ENCODE measurements around the gene FRAS1.

Gene FRAS1

GRCh38 chr4:78220283-78220682 is 163.2 kb downstream of the FRAS1 start:
- Histone ChIP-seq H3K27me3 (ENCODE audit: control insufficient read depth in 2 of 2, insufficient read depth in 2 of 2, low read length in 2 of 2) (no peaks in the 10 kb centered on the region), H3K36me3 (ENCODE audit: control insufficient read depth in 2 of 2, insufficient read depth in 2 of 2, low read length in 2 of 2) (no peaks in the 10 kb centered on the region), H3K4me3 (ENCODE audit: low read length in 2 of 2) (no peak overlapping the region), H3K27ac (ENCODE audit: low read depth in 2 of 2, low read length in 2 of 2) (no peak overlapping the region), H3K9ac (ENCODE audit: low read depth in 1 of 2, low read length in 2 of 2) (no peak overlapping the region), H3K4me1 (ENCODE audit: control insufficient read depth in 2 of 2, insufficient read depth in 2 of 2, low read length in 2 of 2) (no peaks in the 10 kb centered on the region), H3K9me3 (ENCODE audit: control insufficient read depth in 2 of 2, low read length in 2 of 2) (no peaks in the 10 kb centered on the region)

- Histone ChIP-seq H3K9ac (ENCODE audit: low read depth in 1 of 2, low read length in 2 of 2) (no peak overlapping the region), H3K4me1 (ENCODE audit: control insufficient read depth in 2 of 2, insufficient read depth in 2 of 2, low read length in 2 of 2) (no peaks in the 10 kb centered on the region), H3K36me3 (ENCODE audit: control insufficient read depth in 2 of 2, insufficient read depth in 2 of 2, low read length in 2 of 2) (no peaks in the 10 kb centered on the region), H3K4me3 (ENCODE audit: low read length in 2 of 2) (no peak overlapping the region), H3K27me3 (ENCODE audit: control insufficient read depth in 2 of 2, insufficient read depth in 2 of 2, low read length in 2 of 2) (no peaks in the 10 kb centered on the region), H3K27ac (ENCODE audit: low read depth in 2 of 2, low read length in 2 of 2) (no peak overlapping the region), H3K9me3 (ENCODE audit: control insufficient read depth in 2 of 2, low read length in 2 of 2) (no peaks in the 10 kb centered on the region)
These were observed 165.6 kb downstream of the FRAS1 start for GRCh38 chr4:78222575-78223186.

- no peaks in the 10 kb centered on the region for H3K9me3 ChIP-seq (ENCODE audit: control insufficient read depth in 2 of 2, low read length in 2 of 2)
- H3K9ac ChIP-seq (ENCODE audit: low read depth in 1 of 2, low read length in 2 of 2) = no peak overlapping the region
- no peak overlapping the region for H3K4me3 ChIP-seq (ENCODE audit: low read length in 2 of 2)
- no peaks in the 10 kb centered on the region for H3K27me3 ChIP-seq (ENCODE audit: control insufficient read depth in 2 of 2, insufficient read depth in 2 of 2, low read length in 2 of 2)
- no peak overlapping the region for H3K27ac ChIP-seq (ENCODE audit: low read depth in 2 of 2, low read length in 2 of 2)
- no peaks in the 10 kb centered on the region for H3K4me1 ChIP-seq (ENCODE audit: control insufficient read depth in 2 of 2, insufficient read depth in 2 of 2, low read length in 2 of 2)
- H3K36me3 ChIP-seq (ENCODE audit: control insufficient read depth in 2 of 2, insufficient read depth in 2 of 2, low read length in 2 of 2) = no peaks in the 10 kb centered on the region
These were observed 168.1 kb downstream of the FRAS1 start for GRCh38 chr4:78225236-78225635.

- Histone ChIP-seq H3K36me3 (ENCODE audit: control insufficient read depth in 2 of 2, insufficient read depth in 2 of 2, low read length in 2 of 2) (no peaks in the 10 kb centered on the region), H3K4me3 (ENCODE audit: low read length in 2 of 2) (no peak overlapping the region), H3K27ac (ENCODE audit: low read depth in 2 of 2, low read length in 2 of 2) (no peak overlapping the region), H3K27me3 (ENCODE audit: control insufficient read depth in 2 of 2, insufficient read depth in 2 of 2, low read length in 2 of 2) (no peaks in the 10 kb centered on the region), H3K9ac (ENCODE audit: low read depth in 1 of 2, low read length in 2 of 2) (no peak overlapping the region), H3K4me1 (ENCODE audit: control insufficient read depth in 2 of 2, insufficient read depth in 2 of 2, low read length in 2 of 2) (no peaks in the 10 kb centered on the region), H3K9me3 (ENCODE audit: control insufficient read depth in 2 of 2, low read length in 2 of 2) (no peaks in the 10 kb centered on the region)
These were observed 169.2 kb downstream of the FRAS1 start for GRCh38 chr4:78226279-78226678.

GRCh38 chr4:78227411-78228057 is 170.4 kb downstream of the FRAS1 start:
- Histone ChIP-seq H3K9ac (ENCODE audit: low read depth in 1 of 2, low read length in 2 of 2) (no peak overlapping the region), H3K4me1 (ENCODE audit: control insufficient read depth in 2 of 2, insufficient read depth in 2 of 2, low read length in 2 of 2) (no peaks in the 10 kb centered on the region), H3K4me3 (ENCODE audit: low read length in 2 of 2) (no peak overlapping the region), H3K36me3 (ENCODE audit: control insufficient read depth in 2 of 2, insufficient read depth in 2 of 2, low read length in 2 of 2) (no peaks in the 10 kb centered on the region), H3K27ac (ENCODE audit: low read depth in 2 of 2, low read length in 2 of 2) (no peak overlapping the region), H3K9me3 (ENCODE audit: control insufficient read depth in 2 of 2, low read length in 2 of 2) (no peaks in the 10 kb centered on the region), H3K27me3 (ENCODE audit: control insufficient read depth in 2 of 2, insufficient read depth in 2 of 2, low read length in 2 of 2) (no peaks in the 10 kb centered on the region)

DNA sequence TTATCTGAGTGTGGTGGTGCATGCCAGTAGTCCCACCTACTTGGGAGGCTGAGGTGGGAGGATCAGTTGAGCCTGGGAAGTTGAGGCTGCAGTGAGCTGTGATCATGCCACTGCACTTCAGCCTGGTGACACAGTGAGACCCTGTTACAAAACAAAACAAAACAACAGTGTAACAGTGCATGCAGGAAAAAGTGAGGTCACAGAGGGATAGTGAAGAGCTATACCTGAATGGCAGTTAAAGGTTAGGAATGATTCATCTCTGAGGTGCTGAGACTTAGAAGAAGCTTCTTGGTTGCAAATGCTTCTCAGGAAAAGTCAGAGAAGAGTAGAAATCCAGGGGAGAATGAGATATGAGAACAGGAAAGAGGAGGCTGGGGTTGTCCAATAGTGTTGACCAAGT is 178.7 kb downstream of the FRAS1 start:
- no peak overlapping the region for H3K27ac ChIP-seq (ENCODE audit: low read depth in 2 of 2, low read length in 2 of 2)
- no peaks in the 10 kb centered on the region for H3K9me3 ChIP-seq (ENCODE audit: control insufficient read depth in 2 of 2, low read length in 2 of 2)

DNA sequence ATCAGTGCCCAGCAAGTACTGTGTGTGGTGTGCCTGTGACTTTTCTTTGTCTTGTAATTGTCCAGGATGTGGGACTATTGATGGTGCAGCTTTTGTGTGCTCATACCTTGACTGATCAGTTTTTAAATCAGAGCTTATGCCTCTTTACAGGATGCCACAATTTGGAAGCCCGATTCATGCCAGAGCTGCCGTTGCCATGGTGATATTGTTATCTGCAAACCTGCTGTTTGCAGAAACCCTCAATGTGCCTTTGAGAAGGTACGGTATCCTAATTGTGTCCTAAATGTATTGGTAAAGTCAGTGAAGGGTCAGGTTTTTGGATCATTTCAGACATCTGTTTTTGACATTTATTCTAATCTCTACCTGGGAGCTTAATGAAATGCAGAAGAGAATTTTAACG is 180.2 kb downstream of the FRAS1 start:
- Histone ChIP-seq H3K27ac (ENCODE audit: low read depth in 2 of 2, low read length in 2 of 2) (no peak overlapping the region), H3K9me3 (ENCODE audit: control insufficient read depth in 2 of 2, low read length in 2 of 2) (no peaks in the 10 kb centered on the region), H3K36me3 (ENCODE audit: control insufficient read depth in 2 of 2, insufficient read depth in 2 of 2, low read length in 2 of 2) (no peaks in the 10 kb centered on the region), H3K4me1 (ENCODE audit: control insufficient read depth in 2 of 2, insufficient read depth in 2 of 2, low read length in 2 of 2) (no peaks in the 10 kb centered on the region), H3K4me3 (ENCODE audit: low read length in 2 of 2) (no peak overlapping the region), H3K27me3 (ENCODE audit: control insufficient read depth in 2 of 2, insufficient read depth in 2 of 2, low read length in 2 of 2) (no peaks in the 10 kb centered on the region), H3K9ac (ENCODE audit: low read depth in 1 of 2, low read length in 2 of 2) (no peak overlapping the region)

More for the DNA sequence above, 178.7 kb downstream of the FRAS1 start:
- H3K9ac ChIP-seq (ENCODE audit: low read depth in 1 of 2, low read length in 2 of 2) = no peak overlapping the region
- H3K4me3 ChIP-seq (ENCODE audit: low read length in 2 of 2) = no peak overlapping the region
- H3K36me3 ChIP-seq (ENCODE audit: control insufficient read depth in 2 of 2, insufficient read depth in 2 of 2, low read length in 2 of 2) = no peaks in the 10 kb centered on the region
- no peaks in the 10 kb centered on the region for H3K4me1 ChIP-seq (ENCODE audit: control insufficient read depth in 2 of 2, insufficient read depth in 2 of 2, low read length in 2 of 2)
- H3K27me3 ChIP-seq (ENCODE audit: control insufficient read depth in 2 of 2, insufficient read depth in 2 of 2, low read length in 2 of 2) = no peaks in the 10 kb centered on the region

DNA sequence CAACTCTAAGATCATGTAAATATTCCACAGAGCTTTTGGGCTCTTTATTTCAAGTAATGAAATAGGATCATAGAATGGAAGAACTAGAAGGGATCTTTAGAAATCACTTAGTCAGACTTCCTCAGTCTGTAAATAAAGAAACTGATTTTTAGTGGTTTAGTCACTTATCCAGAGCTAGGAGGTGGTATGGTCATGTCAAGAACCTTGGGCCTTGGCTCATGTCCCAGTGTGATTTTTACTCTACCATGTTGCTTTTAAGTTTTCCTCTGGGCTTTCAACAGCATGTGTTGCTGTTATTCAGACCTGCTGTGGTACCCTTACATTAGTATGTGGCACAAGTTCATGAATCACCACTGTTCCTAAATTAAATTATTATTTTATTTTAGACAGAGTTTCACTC is 184.9 kb downstream of the FRAS1 start:
- no peaks in the 10 kb centered on the region for H3K36me3 ChIP-seq (ENCODE audit: control insufficient read depth in 2 of 2, insufficient read depth in 2 of 2, low read length in 2 of 2)
- H3K27me3 ChIP-seq (ENCODE audit: control insufficient read depth in 2 of 2, insufficient read depth in 2 of 2, low read length in 2 of 2) = no peaks in the 10 kb centered on the region

GRCh38 chr4:78244705-78245485 is 187.8 kb downstream of the FRAS1 start:
- Histone ChIP-seq H3K4me3 (ENCODE audit: low read length in 2 of 2) (no peak overlapping the region), H3K27ac (ENCODE audit: low read depth in 2 of 2, low read length in 2 of 2) (no peak overlapping the region), H3K36me3 (ENCODE audit: control insufficient read depth in 2 of 2, insufficient read depth in 2 of 2, low read length in 2 of 2) (no peaks in the 10 kb centered on the region), H3K9ac (ENCODE audit: low read depth in 1 of 2, low read length in 2 of 2) (no peak overlapping the region), H3K9me3 (ENCODE audit: control insufficient read depth in 2 of 2, low read length in 2 of 2) (no peaks in the 10 kb centered on the region), H3K27me3 (ENCODE audit: control insufficient read depth in 2 of 2, insufficient read depth in 2 of 2, low read length in 2 of 2) (no peaks in the 10 kb centered on the region), H3K4me1 (ENCODE audit: control insufficient read depth in 2 of 2, insufficient read depth in 2 of 2, low read length in 2 of 2) (no peaks in the 10 kb centered on the region)

More for the DNA sequence above, 184.9 kb downstream of the FRAS1 start:
- H3K4me3 ChIP-seq (ENCODE audit: low read length in 2 of 2) = no peak overlapping the region
- no peaks in the 10 kb centered on the region for H3K4me1 ChIP-seq (ENCODE audit: control insufficient read depth in 2 of 2, insufficient read depth in 2 of 2, low read length in 2 of 2)
- H3K9me3 ChIP-seq (ENCODE audit: control insufficient read depth in 2 of 2, low read length in 2 of 2) = no peaks in the 10 kb centered on the region
- H3K27ac ChIP-seq (ENCODE audit: low read depth in 2 of 2, low read length in 2 of 2) = no peak overlapping the region
- no peak overlapping the region for H3K9ac ChIP-seq (ENCODE audit: low read depth in 1 of 2, low read length in 2 of 2)

- Histone ChIP-seq H3K27me3 (ENCODE audit: control insufficient read depth in 2 of 2, insufficient read depth in 2 of 2, low read length in 2 of 2) (no peaks in the 10 kb centered on the region), H3K4me3 (ENCODE audit: low read length in 2 of 2) (no peak overlapping the region), H3K4me1 (ENCODE audit: control insufficient read depth in 2 of 2, insufficient read depth in 2 of 2, low read length in 2 of 2) (no peaks in the 10 kb centered on the region), H3K36me3 (ENCODE audit: control insufficient read depth in 2 of 2, insufficient read depth in 2 of 2, low read length in 2 of 2) (no peaks in the 10 kb centered on the region), H3K9me3 (ENCODE audit: control insufficient read depth in 2 of 2, low read length in 2 of 2) (no peaks in the 10 kb centered on the region), H3K9ac (ENCODE audit: low read depth in 1 of 2, low read length in 2 of 2) (no peak overlapping the region), H3K27ac (ENCODE audit: low read depth in 2 of 2, low read length in 2 of 2) (no peak overlapping the region)
These were observed 190.6 kb downstream of the FRAS1 start for GRCh38 chr4:78247536-78248285.
